ENCODE results near the gene LMF1. TPM values are rescaled to one million over a fixed set of nuclear protein-coding genes. Genes with fewer than 3 reads are reported as not detected.
"Not testable (repeated sequence)": the region's sequence is repeated elsewhere in the genome, so short reads cannot be mapped to it uniquely, and the experiment has no call there.

The LMF1 gene
- polyA plus RNA-seq, 3 donors = 17.9 to 26.7 (median 22.0) TPM

- DNase-seq = no peak
These were observed 19.0 kb downstream of the LMF1 start for GRCh38 chr16:951660-952301.

- not testable (repeated sequence) for DNase-seq
These were observed 19.8 kb downstream of the LMF1 start for GRCh38 chr16:950733-951573.

GRCh38 chr16:948767-949166 is 22.0 kb downstream of the LMF1 start:
- not testable (repeated sequence) for DNase-seq

GRCh38 chr16:947922-948303 is 22.9 kb downstream of the LMF1 start:
- DNase-seq = not testable (repeated sequence)

GRCh38 chr16:947255-947921 is 23.4 kb downstream of the LMF1 start:
- no peak for DNase-seq

- DNase-seq = no peak
These were observed 24.8 kb downstream of the LMF1 start for GRCh38 chr16:946048-946395.

- no peak for DNase-seq
These were observed 25.3 kb downstream of the LMF1 start for GRCh38 chr16:945271-946047.

GRCh38 chr16:943971-944370 is 26.8 kb downstream of the LMF1 start:
- DNase-seq = no peak

GRCh38 chr16:942436-943060 is 28.2 kb downstream of the LMF1 start:
- no peak for DNase-seq

GRCh38 chr16:939941-940340 is 30.8 kb downstream of the LMF1 start:
- no peak for DNase-seq

GRCh38 chr16:939311-939710 is 31.5 kb downstream of the LMF1 start:
- DNase-seq = no peak

GRCh38 chr16:938752-939151 is 32.0 kb downstream of the LMF1 start:
- no peak for DNase-seq

GRCh38 chr16:938136-938535 is 32.6 kb downstream of the LMF1 start:
- no peak for DNase-seq

GRCh38 chr16:937723-938122 is 33.1 kb downstream of the LMF1 start:
- DNase-seq = no peak

GRCh38 chr16:937311-937710 is 33.5 kb downstream of the LMF1 start:
- DNase-seq = no peak

GRCh38 chr16:935684-936083 is 35.1 kb downstream of the LMF1 start:
- DNase-seq = no peak

GRCh38 chr16:934178-934577 is 36.6 kb downstream of the LMF1 start:
- no peak for DNase-seq

GRCh38 chr16:933581-933980 is 37.2 kb downstream of the LMF1 start:
- no peak for DNase-seq

- no peak for DNase-seq
These were observed 37.9 kb downstream of the LMF1 start for GRCh38 chr16:932831-933330.

- peak; percentile 52 for DNase-seq
These were observed 38.9 kb downstream of the LMF1 start for GRCh38 chr16:931626-932500.

- DNase-seq = no peak
These were observed 39.6 kb downstream of the LMF1 start for GRCh38 chr16:931171-931570.

All from renal pelvis (tissue), 4 donors.